ENCODE measurements around the gene ZC3H12C.
"Not testable (repeated sequence)": the region's sequence is repeated elsewhere in the genome, so short reads cannot be mapped to it uniquely, and the experiment has no call there.

The ZC3H12C gene

DNA sequence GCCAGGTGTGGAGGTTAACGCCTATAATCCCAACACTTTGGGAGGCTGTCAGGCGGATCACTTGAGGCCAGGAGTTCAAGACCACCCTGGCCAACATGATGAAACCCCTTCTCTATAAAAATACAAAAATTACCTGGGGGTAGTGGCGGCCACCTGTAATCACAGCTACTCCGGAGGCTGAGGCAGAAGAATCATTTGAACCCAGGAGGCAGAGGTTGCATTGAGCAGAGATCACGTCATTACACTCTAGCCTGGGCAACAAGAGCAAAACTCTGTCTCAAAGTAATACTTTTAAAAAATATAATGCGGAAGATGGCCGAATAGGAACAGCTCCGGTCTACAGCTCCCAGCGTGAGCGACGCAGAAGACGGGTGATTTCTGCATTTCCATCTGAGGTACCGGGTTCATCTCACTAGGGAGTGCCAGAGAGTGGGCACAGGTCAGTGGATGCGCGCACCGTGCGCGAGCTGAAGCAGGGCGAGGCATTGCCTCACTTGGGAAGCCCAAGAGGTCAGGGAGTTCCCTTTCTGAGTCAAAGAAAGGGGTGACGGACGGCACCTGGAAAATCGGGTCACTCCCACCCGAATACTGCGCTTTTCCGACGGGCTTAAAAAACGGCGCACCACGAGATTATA is 115.6 kb downstream of the ZC3H12C start:
- not testable (repeated sequence) for DNase-seq (ENCODE audit: extremely low read depth in 1 of 2, low read depth in 1 of 2)

DNA sequence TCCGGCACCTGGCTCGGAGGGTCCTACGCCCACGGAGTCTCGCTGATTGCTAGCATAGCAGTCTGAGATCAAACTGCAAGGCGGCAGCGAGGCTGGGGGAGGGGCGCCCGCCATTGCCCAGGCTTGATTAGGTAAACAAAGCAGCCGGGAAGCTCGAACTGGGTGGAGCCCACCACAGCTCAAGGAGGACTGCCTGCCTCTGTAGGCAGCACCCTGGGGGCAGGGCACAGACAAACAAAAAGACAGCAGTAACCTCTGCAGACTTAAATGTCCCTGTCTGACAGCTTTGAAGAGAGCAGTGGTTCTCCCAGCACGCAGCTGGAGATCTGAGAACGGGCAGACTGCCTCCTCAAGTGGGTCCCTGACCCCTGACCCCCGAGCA is 116.1 kb downstream of the ZC3H12C start:
- not testable (repeated sequence) for DNase-seq (ENCODE audit: extremely low read depth in 1 of 2, low read depth in 1 of 2)

DNA sequence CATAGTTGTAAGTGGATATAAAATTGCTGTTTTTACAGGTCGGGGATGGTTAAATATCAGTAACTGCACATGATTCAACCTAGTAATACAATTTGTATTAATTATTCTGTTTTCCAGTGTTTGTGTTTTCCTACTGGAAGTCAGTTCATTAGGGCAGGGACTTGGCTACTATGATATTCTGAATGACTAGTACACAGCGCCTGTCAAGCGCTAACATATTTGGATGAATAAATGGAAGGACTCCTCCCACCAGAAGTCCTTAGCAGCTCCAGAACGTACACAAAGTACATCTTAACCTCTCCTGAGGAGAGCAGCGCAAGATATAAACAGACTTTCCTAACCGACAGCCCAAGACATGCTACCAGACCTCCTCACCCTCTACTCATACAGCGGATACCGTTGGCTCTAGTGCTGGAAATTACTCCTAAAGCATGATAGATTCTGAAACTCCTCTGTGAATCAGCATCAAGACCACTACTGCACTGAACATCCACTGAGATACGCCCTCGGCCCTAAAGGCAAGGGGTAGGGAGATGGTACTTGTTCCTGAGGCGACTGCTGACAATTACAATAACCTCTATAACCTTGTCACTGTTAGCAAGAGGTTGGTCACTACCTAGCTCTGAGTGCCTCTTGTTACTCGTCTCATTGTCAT is 124.2 kb downstream of the ZC3H12C start:
- no peak for DNase-seq (ENCODE audit: extremely low read depth in 1 of 2, low read depth in 1 of 2)

DNA sequence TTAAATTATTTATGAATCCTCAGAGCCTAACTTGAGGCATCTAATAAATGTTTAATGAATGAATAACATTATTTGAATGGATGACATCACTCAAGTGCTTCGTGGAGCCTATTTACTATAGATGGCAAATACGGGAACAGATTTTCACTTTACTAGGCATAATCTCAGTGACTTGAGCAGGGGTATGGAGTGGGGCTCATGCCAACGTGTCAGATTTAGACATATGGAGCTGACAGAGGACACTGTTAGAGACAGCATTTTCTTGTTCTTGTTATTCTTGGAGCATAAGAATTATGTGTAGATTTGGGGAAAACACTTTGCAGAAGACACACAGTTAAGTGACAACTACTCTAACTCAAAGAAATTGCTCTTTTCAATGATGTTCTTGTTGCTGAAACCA is 124.7 kb downstream of the ZC3H12C start:
- no peak for DNase-seq (ENCODE audit: extremely low read depth in 1 of 2, low read depth in 1 of 2)

DNA sequence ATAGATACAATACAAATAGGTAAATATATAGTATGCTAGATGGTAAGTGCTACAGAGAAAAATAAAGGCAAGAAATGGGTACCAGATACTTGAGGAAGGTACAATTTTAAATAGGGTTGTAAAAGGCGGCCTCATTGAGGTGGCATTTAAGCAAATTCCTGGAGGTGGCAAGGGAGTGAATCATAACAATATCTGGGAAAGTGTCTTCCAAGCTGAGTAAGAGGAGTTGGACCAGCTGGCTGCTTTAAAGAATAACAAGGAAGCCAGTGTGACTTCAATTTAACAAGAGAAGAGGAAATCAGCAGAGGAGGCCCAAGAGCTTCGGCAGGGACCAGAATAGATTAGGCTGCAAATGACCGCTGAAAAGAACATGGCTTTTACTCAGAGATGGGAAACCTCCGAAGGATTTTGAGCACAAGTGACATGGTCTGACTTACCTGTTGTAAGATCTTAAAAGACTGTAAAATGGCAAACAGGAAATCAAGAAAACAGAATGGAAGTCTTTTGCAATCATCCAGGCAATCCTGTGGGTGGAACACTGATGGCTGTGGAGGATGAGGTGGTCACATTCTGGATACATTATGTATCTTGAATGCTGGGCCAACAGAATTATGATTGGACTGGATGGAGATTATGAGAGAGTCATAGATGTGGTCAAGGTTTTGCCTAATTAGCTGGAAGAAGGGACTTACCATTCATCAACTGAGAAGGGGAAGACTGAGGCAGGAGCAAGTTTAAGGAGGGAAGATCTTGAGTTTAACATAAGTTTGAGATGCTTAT is 126.0 kb downstream of the ZC3H12C start:
- DNase-seq (ENCODE audit: extremely low read depth in 1 of 2, low read depth in 1 of 2): no peak
